HG03460 (cell line): ENCODE measurements around the gene PRPS2.
A peak's percentile ranks its signal among the peaks of the same experiment; 100 is the strongest.

Experiments
- ATAC-seq: cut with Tn5 transposase; IDR thresholded peaks from one replicate; pipeline ENCODE4 v1.9.1; 2021; ENCODE audit not compliant: unreplicated experiment

Gene PRPS2

GRCh38 chrX:12811658-12812057, 20.4 kb downstream of the PRPS2 start:
- ATAC-seq = no peak

GRCh38 chrX:12814420-12814819, 23.2 kb downstream of the PRPS2 start:
- no peak for ATAC-seq

GRCh38 chrX:12817528-12817927, 26.3 kb downstream of the PRPS2 start:
- ATAC-seq = no peak

- no peak for ATAC-seq
Measured at GRCh38 chrX:12819222-12819621, 28.0 kb downstream of the PRPS2 start.

GRCh38 chrX:12820737-12821136, 29.5 kb downstream of the PRPS2 start:
- ATAC-seq = no peak

GRCh38 chrX:12824944-12825343, 33.7 kb downstream of the PRPS2 start:
- ATAC-seq = no peak

- no peak for ATAC-seq
Measured at GRCh38 chrX:12825801-12826200, 34.6 kb downstream of the PRPS2 start.

GRCh38 chrX:12843061-12843667, 52.0 kb downstream of the PRPS2 start:
- no peak for ATAC-seq

- peak; percentile 92 for ATAC-seq
Measured at GRCh38 chrX:12843668-12844279, 52.6 kb downstream of the PRPS2 start.

- ATAC-seq = peak; percentile 28
Measured at GRCh38 chrX:12844319-12844718, 53.1 kb downstream of the PRPS2 start.

GRCh38 chrX:12865359-12865758, 74.1 kb downstream of the PRPS2 start:
- ATAC-seq = no peak

GRCh38 chrX:12866451-12867377, 75.5 kb downstream of the PRPS2 start, which contains the start of gene TLR7:
Gene TLR7 (plus strand): TSS chrX:12867072. CDS start chrX:12867579, 507 bp downstream.
- ATAC-seq = peak; percentile 46

- no peak for ATAC-seq
Measured at GRCh38 chrX:12867685-12868084, 76.5 kb downstream of the PRPS2 start.

GRCh38 chrX:12868747-12869146, 77.5 kb downstream of the PRPS2 start:
- peak; percentile 65 for ATAC-seq

GRCh38 chrX:12871257-12871656, 80.0 kb downstream of the PRPS2 start:
- ATAC-seq = no peak

- no peak for ATAC-seq
Measured at GRCh38 chrX:12872741-12873140, 81.5 kb downstream of the PRPS2 start.
